ENCODE measurements around the gene GDF15.

DNA sequence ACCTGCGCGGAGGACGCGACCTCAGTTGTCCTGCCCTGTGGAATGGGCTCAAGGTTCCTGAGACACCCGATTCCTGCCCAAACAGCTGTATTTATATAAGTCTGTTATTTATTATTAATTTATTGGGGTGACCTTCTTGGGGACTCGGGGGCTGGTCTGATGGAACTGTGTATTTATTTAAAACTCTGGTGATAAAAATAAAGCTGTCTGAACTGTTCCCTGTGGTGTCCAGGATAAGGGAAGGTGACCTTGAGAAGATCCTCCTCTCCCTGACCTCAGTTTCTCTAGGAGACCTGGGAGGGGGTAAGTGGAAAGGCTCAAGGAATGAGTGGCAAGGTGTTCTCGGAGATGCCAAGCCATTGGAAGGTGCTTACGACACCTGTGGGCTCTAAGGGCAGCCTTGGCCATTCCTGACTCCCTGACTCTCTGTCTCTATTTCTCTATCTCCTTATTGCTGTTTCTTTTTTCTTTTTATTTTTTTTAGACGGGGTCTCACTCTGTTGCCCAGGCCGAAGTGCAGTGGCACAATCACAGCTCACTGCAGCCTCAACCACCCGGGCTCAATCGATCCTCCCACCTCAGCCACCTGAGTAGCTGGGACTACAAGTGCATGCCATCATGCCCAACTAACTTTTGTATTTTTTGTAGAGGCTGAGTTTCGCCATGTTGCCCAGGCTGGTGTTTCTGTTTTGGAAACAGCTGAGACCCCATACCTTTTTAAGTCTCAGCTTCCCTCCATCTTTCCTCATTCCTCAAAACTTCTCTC, 3.2 kb downstream of the GDF15 start:
- TF ChIP-seq, protein P1, sequence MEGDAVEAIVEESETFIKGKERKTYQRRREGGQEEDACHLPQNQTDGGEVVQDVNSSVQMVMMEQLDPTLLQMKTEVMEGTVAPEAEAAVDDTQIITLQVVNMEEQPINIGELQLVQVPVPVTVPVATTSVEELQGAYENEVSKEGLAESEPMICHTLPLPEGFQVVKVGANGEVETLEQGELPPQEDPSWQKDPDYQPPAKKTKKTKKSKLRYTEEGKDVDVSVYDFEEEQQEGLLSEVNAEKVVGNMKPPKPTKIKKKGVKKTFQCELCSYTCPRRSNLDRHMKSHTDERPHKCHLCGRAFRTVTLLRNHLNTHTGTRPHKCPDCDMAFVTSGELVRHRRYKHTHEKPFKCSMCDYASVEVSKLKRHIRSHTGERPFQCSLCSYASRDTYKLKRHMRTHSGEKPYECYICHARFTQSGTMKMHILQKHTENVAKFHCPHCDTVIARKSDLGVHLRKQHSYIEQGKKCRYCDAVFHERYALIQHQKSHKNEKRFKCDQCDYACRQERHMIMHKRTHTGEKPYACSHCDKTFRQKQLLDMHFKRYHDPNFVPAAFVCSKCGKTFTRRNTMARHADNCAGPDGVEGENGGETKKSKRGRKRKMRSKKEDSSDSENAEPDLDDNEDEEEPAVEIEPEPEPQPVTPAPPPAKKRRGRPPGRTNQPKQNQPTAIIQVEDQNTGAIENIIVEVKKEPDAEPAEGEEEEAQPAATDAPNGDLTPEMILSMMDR (conservative IDR thresholded peaks at IDR 0.05; ENCODE audit: low read length), result no peak
- TF ChIP-seq EZH2phosphoT487 (IDR thresholded peaks at IDR 0.05; ENCODE audit: borderline replicate concordance, low read depth, low read length), result no peak

All from OCI-LY7 (cell line).